ENCODE data around the gene STRA6. TPM values are rescaled to one million over a fixed set of nuclear protein-coding genes. Genes with fewer than 3 reads are reported as not detected.

The STRA6 gene
- total RNA-seq, 4 donors from 2014 or later, result not detected

GRCh38 chr15:74233851-74234597 is 31.4 kb upstream of the STRA6 start:
- no peak for TF ChIP-seq CTCF (IDR thresholded peaks at IDR 0.05; ENCODE audit: low read depth)

- no peak for TF ChIP-seq CTCF (IDR thresholded peaks at IDR 0.05; ENCODE audit: low read depth)
Measured at GRCh38 chr15:74233373-74233772, 30.8 kb upstream of the STRA6 start.

- no peak for TF ChIP-seq CTCF (IDR thresholded peaks at IDR 0.05; ENCODE audit: low read depth)
Measured at GRCh38 chr15:74231475-74231874, 28.9 kb upstream of the STRA6 start.

- no peak for TF ChIP-seq CTCF (IDR thresholded peaks at IDR 0.05; ENCODE audit: low read depth)
Measured at GRCh38 chr15:74229686-74230085, 27.1 kb upstream of the STRA6 start.

- no peak for TF ChIP-seq CTCF (IDR thresholded peaks at IDR 0.05; ENCODE audit: low read depth)
Measured at GRCh38 chr15:74228723-74229081, 26.1 kb upstream of the STRA6 start.

- no peak for TF ChIP-seq CTCF (IDR thresholded peaks at IDR 0.05; ENCODE audit: low read depth)
Measured at GRCh38 chr15:74227968-74228722, 25.6 kb upstream of the STRA6 start.

GRCh38 chr15:74226761-74227540 is 24.4 kb upstream of the STRA6 start:
- TF ChIP-seq CTCF (IDR thresholded peaks at IDR 0.05; ENCODE audit: low read depth), result no peak

All from subcutaneous adipose tissue (tissue), 4 donors.